CD4-positive, alpha-beta T cell treated with Interleukin-12 subunit alpha and Interleukin-12 subunit beta, for 1 hour (primary cell): ENCODE measurements around the gene KCTD7.
"Not testable (repeated sequence)": the region's sequence is repeated elsewhere in the genome, so short reads cannot be mapped to it uniquely, and the experiment has no call there.

ENCODE experiments used
- DNase-seq: peaks from one replicate; pipeline ENCODE4 v3.0.0-alpha.2; 2020

KCTD7 gene

GRCh38 chr7:66654275-66655112 lies 25.8 kb downstream of the KCTD7 start:
- peak; percentile 98 for DNase-seq

- peak; percentile 7 for DNase-seq
Measured at GRCh38 chr7:66655113-66655806, 26.6 kb downstream of the KCTD7 start.

DNA sequence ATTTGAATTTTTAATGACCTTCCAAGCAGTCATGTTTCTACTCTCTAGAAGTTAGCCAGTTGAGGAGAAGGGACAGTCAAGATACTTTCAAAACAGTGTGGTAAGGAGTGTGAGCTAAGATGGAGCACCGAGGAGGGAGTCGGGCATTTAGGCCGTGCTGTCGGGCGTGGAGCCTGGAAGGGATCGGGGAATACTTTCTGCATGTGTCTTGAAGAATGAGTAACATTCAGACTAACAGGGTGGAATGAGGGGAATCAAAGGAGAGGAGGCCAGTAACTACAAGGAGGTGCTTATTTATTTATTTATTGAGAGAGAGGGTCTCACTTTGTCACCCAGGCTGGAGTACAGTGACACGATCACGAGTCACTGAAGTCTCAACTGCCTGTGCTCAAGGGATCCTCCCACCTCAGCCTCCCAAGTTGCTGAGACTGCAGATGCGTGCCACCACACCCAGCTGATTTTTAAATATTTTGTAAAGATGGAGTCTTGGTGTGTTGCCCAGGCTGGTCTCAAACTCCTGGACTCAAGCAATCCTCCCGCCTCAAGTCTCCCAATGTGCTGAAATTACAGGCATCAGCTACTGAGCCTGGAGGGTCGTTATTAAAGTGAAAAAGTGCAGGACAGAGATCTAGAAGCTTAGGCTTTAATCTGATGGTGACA lies 27.3 kb downstream of the KCTD7 start:
- not testable (repeated sequence) for DNase-seq

DNA sequence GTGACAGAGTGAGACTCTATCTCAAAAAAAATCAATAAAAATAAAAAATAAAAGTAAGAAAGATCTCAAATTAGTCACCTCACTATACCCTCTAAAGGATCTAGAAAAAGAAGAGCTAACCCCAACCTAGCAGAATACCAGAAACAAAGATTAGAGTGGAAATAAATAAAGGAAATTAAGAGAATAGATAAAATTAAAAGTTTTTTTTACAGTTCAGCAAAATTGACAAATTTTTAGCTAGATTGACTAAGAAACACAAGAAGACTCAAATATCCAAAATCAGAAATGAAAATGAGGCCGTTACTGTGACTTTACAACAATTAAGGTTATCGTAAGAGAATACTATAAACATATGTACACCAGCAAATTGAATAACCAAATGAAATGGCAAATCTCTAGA lies 29.1 kb downstream of the KCTD7 start:
- no peak for DNase-seq

- no peak for DNase-seq
Measured at GRCh38 chr7:66662646-66663264, 34.1 kb downstream of the KCTD7 start.

DNA sequence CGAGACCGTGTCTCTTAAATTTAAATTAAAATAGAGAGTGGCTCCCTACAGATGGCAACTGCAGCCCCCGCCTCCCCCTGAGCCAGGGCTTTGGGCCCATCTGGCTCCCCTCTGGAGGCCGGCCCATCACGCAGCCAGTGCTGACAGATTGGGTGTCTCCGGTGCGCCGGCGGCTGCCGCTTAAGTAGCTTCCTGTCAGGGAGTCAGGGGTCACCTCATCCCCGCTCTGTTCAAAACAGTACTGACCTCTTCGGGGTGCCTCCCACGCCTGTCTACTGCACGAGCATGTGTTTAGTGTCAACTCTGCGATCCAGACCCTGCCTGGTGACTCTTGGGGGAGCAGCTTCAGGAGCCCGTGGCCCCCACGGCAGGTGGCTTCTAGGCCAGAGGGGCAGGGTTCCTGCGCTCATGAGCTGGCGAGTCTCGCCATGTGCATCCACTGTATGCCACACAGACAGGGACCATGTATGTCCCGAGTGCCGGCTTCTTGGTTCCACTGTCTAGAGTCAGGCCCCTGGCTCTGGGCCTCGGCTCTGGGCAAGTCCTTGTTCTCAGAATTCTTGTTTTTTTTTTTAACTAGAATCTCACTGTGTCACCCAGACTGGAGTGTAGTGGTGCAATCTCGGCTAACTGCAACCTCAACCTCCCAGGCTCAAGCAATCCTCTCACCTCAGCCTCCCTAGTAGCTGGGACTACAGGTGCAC lies 36.1 kb downstream of the KCTD7 start:
- no peak for DNase-seq

DNA sequence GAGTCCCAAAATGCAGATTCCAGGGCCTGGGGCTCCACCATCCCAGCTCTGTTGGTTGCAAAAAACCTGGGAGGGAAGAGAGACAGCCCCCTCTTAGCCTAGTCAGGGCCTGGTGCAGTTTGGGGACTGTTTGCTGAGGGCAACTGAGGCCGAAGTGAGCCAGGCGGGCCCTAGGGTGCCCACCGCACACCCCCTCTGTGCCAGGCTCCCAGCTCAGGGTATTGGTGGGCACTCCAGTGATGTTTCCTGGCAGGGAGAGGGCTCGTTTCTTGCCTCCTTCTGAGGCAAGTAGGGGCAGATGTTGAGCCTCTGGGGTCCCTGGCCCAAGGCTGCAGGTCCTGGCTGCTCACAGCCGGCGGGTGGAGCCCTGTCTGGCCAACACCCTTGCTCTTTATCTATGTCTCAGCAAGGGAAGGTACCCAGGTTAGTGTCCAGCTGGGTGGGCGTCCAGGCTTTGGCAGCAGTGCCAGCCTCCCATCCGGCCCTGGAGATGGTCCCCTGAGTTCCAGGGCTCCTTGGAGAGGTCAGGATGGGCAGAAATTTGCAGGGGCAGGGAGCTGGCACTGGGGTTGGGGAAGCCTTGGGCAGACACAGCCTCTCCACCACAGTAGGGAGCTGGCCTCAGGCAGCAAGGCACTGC lies 37.8 kb downstream of the KCTD7 start:
- DNase-seq = no peak

- DNase-seq = no peak
Measured at GRCh38 chr7:66667023-66667728, 38.5 kb downstream of the KCTD7 start.

DNA sequence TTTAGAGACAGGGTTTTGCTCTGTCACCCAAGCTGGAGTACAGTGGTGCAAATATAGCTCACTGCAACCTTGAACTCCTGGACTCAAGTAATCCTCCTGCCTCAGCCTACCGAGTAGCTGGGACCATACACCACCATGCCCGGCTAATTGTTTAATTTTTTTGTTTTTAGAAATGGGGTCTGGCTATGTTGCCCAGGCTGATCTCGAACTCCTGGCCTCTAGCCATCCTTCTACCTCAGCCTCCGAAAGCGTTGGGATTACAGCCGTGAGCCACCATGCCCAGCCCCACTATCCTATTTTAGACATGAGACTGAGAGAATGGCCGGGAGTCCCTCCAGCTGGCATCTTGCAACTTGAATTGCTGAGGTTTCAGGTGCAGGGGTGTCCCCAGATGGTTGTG lies 39.4 kb downstream of the KCTD7 start:
- no peak for DNase-seq

DNA sequence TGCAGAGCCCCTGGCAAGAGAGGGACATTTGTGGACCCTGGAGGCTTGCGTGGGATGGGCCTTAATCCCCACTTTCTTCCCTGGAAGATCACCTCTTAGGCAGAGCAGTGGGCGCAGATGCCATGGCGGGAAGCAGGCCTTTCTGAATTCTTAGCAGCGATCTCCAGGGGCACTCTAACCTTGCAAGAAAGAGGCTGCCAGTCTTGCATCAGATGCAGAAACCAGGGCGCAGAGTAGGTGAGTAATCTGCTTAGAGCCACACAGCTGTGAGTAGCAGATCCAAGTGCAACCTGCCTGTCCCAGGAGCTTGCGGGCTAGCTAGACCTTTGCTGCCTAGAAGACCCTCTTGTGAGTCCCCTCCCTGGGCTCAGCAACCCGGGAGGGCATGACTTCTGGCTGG lies 40.0 kb downstream of the KCTD7 start:
- DNase-seq = no peak

DNA sequence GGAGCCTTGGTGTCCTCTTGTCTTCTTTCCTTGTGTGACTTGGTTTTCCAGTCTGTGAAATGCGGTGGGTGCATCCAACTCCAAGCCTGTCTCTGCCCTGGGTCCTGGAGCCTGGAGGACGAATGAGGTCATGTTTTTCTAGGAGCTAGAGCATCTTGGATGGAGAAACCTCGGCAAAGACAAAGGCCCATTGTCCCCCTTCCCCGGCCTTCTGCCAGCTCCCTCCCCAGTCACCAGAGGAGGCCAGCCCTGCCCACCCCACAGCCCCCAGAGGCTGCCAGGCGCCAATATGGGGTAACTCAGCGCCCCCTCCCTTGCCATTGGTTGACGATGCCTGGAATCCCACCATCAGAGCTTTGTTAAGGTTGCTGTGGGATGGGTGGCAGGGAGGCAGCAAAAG lies 40.4 kb downstream of the KCTD7 start:
- DNase-seq = no peak

GRCh38 chr7:66669496-66669895 lies 40.8 kb downstream of the KCTD7 start:
- DNase-seq = no peak

GRCh38 chr7:66671034-66671433 lies 42.4 kb downstream of the KCTD7 start:
- no peak for DNase-seq

GRCh38 chr7:66671486-66671885 lies 42.8 kb downstream of the KCTD7 start:
- not testable (repeated sequence) for DNase-seq

GRCh38 chr7:66672432-66673123 lies 43.9 kb downstream of the KCTD7 start:
- DNase-seq = not testable (repeated sequence)

- DNase-seq = not testable (repeated sequence)
Measured at GRCh38 chr7:66673124-66673640, 44.5 kb downstream of the KCTD7 start.

DNA sequence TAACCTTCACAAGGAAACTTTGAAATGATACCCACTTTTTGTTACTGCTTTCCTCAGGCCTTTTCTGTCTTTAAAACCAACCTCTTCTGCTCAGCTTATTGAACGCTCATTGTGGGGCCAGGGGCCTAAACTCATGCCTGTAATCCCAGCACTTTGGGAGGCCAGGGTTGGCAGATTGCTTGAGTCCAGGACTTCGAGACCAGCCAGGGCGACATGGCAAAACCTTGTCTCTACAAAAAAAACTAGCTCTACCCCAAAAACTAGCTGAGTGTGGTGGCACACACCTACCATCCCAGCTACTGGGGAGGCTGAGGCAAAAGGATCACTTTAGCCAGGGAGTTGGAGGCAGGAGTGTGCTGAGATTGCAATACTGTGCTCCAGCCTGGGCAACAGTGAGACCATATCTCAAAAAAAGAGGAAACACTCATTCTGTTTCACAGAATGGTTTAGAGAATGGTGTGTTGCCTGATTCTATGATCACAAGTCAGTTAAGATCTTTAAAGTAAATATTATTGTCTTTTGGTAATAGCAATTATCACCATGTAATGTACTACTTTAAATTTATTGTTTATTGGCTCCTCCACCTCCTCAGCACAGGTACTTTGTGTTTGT lies 51.1 kb downstream of the KCTD7 start:
- DNase-seq = no peak

- DNase-seq = peak; percentile 95
Measured at GRCh38 chr7:66681491-66682349, 53.0 kb downstream of the KCTD7 start.
